Activated naive CD4-positive, alpha-beta T cell treated with anti-CD3 and anti-CD28 coated beads, Interleukin-2, amount 50 U/mL, for 24 hours (primary cell): Measurements from ENCODE around the gene TUBB.

Source experiments
- H3K27ac Mint-ChIP-seq: one replicate; pipeline ENCODE4 v1.8.0; 2021; ENCODE audit warnings: mild to moderate bottlenecking, mixed read lengths
- H3K27me3 Mint-ChIP-seq: one replicate; pipeline ENCODE4 v1.8.0; 2021; ENCODE audit warnings: mixed read lengths
- H3K36me3 Mint-ChIP-seq: one replicate; pipeline ENCODE4 v1.8.0; 2021; ENCODE audit warnings: mixed read lengths
- H3K4me1 Mint-ChIP-seq: one replicate; pipeline ENCODE4 v1.8.0; 2021; ENCODE audit warnings: mixed read lengths
- H3K4me3 Mint-ChIP-seq: one replicate; pipeline ENCODE4 v1.8.0; 2021; ENCODE audit warnings: mild to moderate bottlenecking, mixed read lengths
- H3K9me3 Mint-ChIP-seq: one replicate; pipeline ENCODE4 v1.8.0; 2021; ENCODE audit warnings: mixed read lengths

TUBB gene

DNA sequence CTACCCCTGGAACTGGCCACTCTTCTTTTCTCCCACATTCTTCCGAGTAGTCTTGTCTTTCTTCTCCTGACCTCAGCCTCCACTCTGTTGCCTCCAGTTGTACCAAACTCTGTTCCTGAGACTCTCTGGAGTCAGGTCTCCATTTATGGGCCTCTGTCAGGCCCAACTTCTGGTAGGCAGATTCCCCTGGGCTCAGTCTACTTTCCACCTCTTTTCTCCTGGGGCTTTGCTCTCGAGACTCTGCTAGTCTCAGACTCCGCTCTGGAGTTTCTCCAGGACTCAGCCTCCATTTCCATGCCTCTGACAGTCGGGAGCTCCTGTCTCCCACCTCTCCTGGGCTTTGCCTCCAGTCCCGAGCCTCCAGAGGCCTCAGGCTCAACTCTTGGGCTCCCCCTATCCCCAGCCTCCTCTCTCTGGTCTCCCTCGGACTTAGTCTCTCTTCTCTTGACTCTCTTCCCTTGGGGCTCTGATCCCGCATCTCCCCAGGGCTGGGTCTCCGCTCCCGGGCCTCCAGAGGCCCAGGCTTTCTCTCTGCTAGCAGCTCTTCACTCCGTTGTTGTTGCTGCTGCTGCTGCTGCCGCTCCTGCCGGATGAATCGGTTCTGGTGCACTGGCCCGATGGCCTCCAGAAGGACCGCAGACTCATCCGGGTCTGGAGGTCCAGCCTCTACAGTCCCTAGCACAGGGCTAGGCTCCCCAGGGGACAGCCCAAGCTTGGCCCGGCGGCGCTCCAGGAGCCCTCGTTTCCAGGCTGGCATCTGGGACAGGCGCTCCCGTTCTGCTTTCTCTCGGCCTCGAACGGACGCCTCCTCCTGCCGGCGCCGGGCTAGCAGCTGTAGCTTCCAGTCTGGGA is 34.8 kb upstream of the TUBB start:
- Mint-ChIP-seq H3K4me3 (peak overlapping the region; percentile 91), H3K4me1 (peaks cover 40% of the 10 kb centered on the region), H3K27ac (peak overlapping the region; percentile 90), H3K36me3 (peaks cover 25% of the 10 kb centered on the region), H3K27me3 (no peaks in the 10 kb centered on the region), H3K9me3 (no peaks in the 10 kb centered on the region)

DNA sequence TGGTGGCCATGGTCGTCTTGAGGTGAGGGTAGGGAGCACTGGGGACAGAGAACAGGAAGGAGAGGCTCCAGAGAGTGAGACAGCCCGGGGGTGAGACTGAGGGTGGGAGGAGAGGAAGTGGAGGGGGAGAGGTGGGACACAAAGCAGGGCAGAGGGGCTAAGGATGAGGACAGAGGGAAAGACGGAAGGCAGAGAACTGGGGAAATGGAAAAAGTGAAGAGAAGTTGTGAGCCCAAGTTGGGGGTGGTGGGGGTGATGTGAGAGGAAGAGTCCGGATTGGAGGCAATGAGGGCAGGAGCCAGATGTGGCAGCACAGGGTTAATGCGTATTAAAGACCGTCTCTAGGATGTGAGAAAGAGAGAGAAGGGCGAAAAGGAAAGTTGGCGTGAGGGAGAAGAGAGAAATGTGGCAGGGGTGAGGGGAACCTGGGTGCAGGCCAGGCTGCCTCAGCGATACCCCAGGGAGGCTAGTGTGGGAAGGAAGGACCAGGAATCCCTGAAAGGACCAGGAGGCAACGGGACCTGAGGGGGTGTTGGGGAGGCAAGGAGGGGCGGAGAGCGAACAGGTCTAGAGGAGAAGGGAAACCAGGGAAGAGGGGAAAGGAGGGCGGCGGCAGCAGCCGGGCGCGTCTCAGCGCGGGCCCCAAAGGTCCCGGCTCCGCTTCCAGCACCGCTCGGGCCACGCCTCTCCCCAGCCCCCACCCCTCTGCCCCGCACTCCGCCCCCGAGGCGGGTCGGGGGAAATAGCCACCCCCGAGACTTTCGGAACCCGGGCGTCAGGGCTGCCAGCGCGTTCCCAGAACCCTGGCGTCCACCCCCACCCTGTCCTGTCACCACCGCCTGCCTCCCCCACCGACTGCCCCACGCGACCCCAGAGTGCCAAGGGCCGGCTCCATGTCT is 33.9 kb upstream of the TUBB start, which contains the start of gene PPP1R18:
Gene PPP1R18, minus strand, starts transcription at position 637 of the 899 bp plus-strand sequence. Its CDS starts 627 bp downstream, at position 10.
- H3K36me3 Mint-ChIP-seq = peaks cover 21% of the 10 kb centered on the region
- H3K27me3 Mint-ChIP-seq = no peaks in the 10 kb centered on the region
- peaks cover 41% of the 10 kb centered on the region for H3K4me1 Mint-ChIP-seq
- H3K9me3 Mint-ChIP-seq = no peaks in the 10 kb centered on the region
- peak within 1 kb of the TSS; percentile 91 for H3K4me3 Mint-ChIP-seq
- H3K27ac Mint-ChIP-seq = peak within 1 kb of the TSS; percentile 93

GRCh38 chr6:30686908-30687658 is 33.1 kb upstream of the TUBB start:
- no peaks in the 10 kb centered on the region for H3K9me3 Mint-ChIP-seq
- H3K4me3 Mint-ChIP-seq = peak overlapping the region; percentile 91
- H3K27me3 Mint-ChIP-seq = no peaks in the 10 kb centered on the region
- H3K27ac Mint-ChIP-seq = peak overlapping the region; percentile 93
- peaks cover 16% of the 10 kb centered on the region for H3K36me3 Mint-ChIP-seq
- peaks cover 44% of the 10 kb centered on the region for H3K4me1 Mint-ChIP-seq

DNA sequence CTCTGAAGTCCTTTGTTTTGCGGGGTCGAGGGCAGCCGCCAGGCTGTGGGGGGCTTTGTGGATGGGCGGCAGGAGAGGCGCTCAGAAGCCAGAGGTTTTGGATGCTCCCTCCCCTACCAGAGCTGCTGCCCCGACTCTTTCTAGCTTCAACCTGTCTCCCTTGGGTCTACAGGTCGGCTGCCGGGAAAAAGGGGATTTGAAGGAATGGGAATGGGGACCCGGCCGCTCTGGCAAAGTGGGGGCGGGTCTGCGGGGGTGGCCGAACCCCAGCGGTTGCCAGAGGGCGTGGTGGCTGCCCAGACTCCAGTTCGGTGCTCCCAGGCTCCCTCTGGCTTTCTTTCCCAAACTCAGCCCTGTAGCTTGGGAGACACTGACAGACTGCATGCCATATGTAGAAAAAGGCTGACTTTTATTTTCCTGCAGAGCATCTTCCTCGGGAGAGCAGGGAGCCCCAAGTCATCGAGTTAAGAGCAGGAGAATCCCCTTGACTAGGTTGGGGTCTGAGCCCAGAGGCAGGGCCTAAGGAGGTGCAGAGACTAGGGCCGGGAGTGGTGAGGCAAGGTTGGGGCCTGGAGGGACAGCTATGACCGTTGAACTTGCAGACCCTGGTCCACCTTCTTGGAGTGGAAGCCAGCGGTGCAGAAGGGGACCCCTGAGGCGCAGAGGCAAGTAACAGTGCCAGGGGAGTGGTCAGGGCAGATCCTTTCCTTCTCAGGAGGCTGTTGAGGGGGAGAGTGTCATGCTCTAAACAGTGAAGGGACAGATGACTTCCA is 32.3 kb upstream of the TUBB start:
- Mint-ChIP-seq H3K4me3 (peak overlapping the region; percentile 91), H3K4me1 (peaks cover 46% of the 10 kb centered on the region), H3K27me3 (no peaks in the 10 kb centered on the region), H3K27ac (peak overlapping the region; percentile 93), H3K36me3 (peaks cover 12% of the 10 kb centered on the region), H3K9me3 (no peaks in the 10 kb centered on the region)

GRCh38 chr6:30688569-30688968 is 31.6 kb upstream of the TUBB start:
- H3K27me3 Mint-ChIP-seq = no peaks in the 10 kb centered on the region
- H3K4me3 Mint-ChIP-seq = peak overlapping the region; percentile 91
- peak overlapping the region; percentile 65 for H3K27ac Mint-ChIP-seq
- H3K36me3 Mint-ChIP-seq = peaks cover 9% of the 10 kb centered on the region
- H3K9me3 Mint-ChIP-seq = no peaks in the 10 kb centered on the region
- H3K4me1 Mint-ChIP-seq = peaks cover 46% of the 10 kb centered on the region

GRCh38 chr6:30689022-30689865 is 30.9 kb upstream of the TUBB start:
- H3K27ac Mint-ChIP-seq = peak overlapping the region; percentile 88
- H3K36me3 Mint-ChIP-seq = peaks cover 7% of the 10 kb centered on the region
- no peaks in the 10 kb centered on the region for H3K9me3 Mint-ChIP-seq
- peak overlapping the region; percentile 87 for H3K4me3 Mint-ChIP-seq
- H3K4me1 Mint-ChIP-seq = peaks cover 46% of the 10 kb centered on the region
- H3K27me3 Mint-ChIP-seq = no peaks in the 10 kb centered on the region

- peak overlapping the region; percentile 80 for H3K27ac Mint-ChIP-seq
These were observed 30.2 kb upstream of the TUBB start for GRCh38 chr6:30689985-30690384.

DNA sequence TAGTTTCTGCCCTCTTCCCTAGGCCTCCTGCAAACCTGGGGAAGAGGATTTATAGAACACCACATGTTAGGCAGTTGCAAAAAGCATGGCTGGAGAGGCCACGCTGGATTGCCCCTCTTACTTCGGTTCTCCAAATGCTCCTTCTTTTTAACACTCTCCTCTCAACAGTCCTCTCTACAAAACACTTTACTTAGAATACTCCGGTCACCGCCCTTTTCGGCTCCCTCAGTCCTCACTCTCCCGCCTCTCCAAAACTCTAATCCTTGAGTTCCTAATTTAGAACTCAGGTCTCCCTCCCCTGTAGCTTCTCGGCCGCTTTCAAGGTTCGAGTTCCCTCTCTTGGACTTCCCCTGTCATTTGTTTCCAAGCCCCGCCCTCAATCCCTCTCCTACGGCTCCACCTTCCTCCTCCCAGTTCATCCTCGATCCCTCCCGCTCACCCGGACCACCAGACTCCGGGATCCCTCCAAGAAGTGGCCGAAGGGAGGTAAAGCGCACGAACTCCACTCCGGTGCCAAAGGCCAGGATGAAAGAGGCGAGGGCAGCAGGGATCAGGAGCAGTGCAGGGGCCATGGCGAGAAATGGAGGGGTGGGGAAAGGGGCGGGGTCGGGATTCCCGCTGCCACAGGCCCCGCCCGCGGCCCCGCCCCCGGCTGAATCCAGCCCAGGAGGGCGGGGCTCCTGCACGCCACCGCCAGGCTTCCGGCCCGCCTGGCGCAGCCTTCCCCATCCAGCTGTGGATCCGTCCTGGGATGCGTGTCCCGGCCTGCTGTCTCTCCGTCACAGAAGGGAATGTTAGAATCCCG is 29.5 kb upstream of the TUBB start, which contains the start of gene NRM:
Gene NRM, minus strand, starts transcription at position 582 of the 805 bp plus-strand sequence. Its CDS starts 10 bp downstream, at position 572.
- Mint-ChIP-seq H3K4me3 (peak within 1 kb of the TSS; percentile 87), H3K4me1 (peaks cover 46% of the 10 kb centered on the region), H3K27ac (peak within 1 kb of the TSS; percentile 80), H3K9me3 (no peaks in the 10 kb centered on the region), H3K36me3 (no peaks in the 10 kb centered on the region), H3K27me3 (no peaks in the 10 kb centered on the region)

More at GRCh38 chr6:30689985-30690384, 30.2 kb upstream of the TUBB start:
- H3K4me1 Mint-ChIP-seq = peaks cover 46% of the 10 kb centered on the region
- no peaks in the 10 kb centered on the region for H3K9me3 Mint-ChIP-seq
- peak overlapping the region; percentile 87 for H3K4me3 Mint-ChIP-seq
- no peaks in the 10 kb centered on the region for H3K27me3 Mint-ChIP-seq
- peaks cover 5% of the 10 kb centered on the region for H3K36me3 Mint-ChIP-seq

DNA sequence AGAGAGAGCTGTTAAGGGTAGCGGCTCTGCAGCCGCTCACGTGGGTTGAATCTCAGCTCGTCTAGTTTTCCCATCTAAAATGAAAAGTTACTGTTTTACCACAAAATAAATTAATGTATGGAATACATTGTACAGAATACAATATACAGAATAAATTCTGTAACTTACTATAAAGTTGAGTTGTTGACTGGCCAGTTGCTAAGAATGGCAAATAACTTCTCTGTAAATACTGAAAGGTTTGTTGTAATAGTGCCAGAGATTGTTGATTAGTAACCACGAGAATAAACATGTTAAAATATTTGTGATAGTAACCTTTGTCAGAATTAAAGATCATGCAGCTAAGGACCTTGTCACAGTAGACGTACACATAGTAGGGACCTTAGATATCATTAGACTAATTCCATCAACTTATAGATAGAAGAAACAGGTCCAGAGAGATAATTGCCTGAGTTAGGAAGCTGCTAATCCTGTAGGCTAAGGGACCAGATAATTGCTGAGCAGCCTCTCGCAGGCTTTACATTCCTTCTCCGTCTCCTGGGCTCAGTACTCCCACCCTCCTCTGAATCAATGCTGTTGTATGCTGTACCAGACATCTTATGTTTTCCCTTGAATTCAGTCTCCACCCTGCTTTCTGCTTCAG is 28.8 kb upstream of the TUBB start:
- Mint-ChIP-seq H3K4me3 (peak overlapping the region; percentile 87), H3K4me1 (peaks cover 46% of the 10 kb centered on the region), H3K9me3 (no peaks in the 10 kb centered on the region), H3K36me3 (no peaks in the 10 kb centered on the region), H3K27ac (peak overlapping the region; percentile 62), H3K27me3 (no peaks in the 10 kb centered on the region)

GRCh38 chr6:30696432-30696831 is 23.7 kb upstream of the TUBB start:
- no peak overlapping the region for H3K27ac Mint-ChIP-seq

GRCh38 chr6:30700340-30700739 is 19.8 kb upstream of the TUBB start:
- Mint-ChIP-seq H3K36me3 (peaks cover 7% of the 10 kb centered on the region), H3K4me3 (no peak overlapping the region), H3K9me3 (no peaks in the 10 kb centered on the region), H3K4me1 (no peaks in the 10 kb centered on the region), H3K27me3 (no peaks in the 10 kb centered on the region), H3K27ac (no peak overlapping the region)

More at GRCh38 chr6:30696432-30696831, 23.7 kb upstream of the TUBB start:
- Mint-ChIP-seq H3K4me3 (no peak overlapping the region), H3K9me3 (no peaks in the 10 kb centered on the region), H3K27me3 (no peaks in the 10 kb centered on the region), H3K4me1 (peaks cover 8% of the 10 kb centered on the region), H3K36me3 (peaks cover 5% of the 10 kb centered on the region)

GRCh38 chr6:30703011-30703410 is 17.1 kb upstream of the TUBB start:
- Mint-ChIP-seq H3K4me3 (no peak overlapping the region), H3K36me3 (peaks cover 15% of the 10 kb centered on the region), H3K27ac (no peak overlapping the region), H3K4me1 (peaks cover 4% of the 10 kb centered on the region), H3K9me3 (no peaks in the 10 kb centered on the region), H3K27me3 (no peaks in the 10 kb centered on the region)

DNA sequence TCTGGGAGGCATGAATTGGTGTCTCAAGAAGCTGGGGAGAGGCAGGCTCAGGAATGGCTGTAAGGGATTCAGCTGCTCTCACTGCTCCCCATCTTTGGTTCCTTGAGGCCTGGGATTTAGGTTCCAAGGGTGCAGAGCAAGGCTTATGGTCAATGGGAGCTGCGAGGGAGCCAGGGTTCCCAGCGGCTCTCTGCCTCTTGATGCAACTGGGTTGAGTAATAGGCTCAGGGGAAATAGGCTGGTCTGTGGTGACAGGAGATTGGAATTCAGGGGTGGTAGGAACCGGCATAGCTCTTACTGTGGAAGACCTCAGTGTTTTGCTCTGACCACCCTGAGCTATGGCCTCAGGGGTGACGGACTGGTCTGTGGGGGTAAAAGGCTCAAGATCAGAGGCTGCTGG is 16.3 kb upstream of the TUBB start:
- H3K27me3 Mint-ChIP-seq = no peaks in the 10 kb centered on the region
- H3K9me3 Mint-ChIP-seq = no peaks in the 10 kb centered on the region
- peaks cover 18% of the 10 kb centered on the region for H3K36me3 Mint-ChIP-seq
- peaks cover 4% of the 10 kb centered on the region for H3K4me1 Mint-ChIP-seq
- no peak overlapping the region for H3K4me3 Mint-ChIP-seq
- no peak overlapping the region for H3K27ac Mint-ChIP-seq
